ENCODE results near the gene PAX6.

The PAX6 gene

DNA sequence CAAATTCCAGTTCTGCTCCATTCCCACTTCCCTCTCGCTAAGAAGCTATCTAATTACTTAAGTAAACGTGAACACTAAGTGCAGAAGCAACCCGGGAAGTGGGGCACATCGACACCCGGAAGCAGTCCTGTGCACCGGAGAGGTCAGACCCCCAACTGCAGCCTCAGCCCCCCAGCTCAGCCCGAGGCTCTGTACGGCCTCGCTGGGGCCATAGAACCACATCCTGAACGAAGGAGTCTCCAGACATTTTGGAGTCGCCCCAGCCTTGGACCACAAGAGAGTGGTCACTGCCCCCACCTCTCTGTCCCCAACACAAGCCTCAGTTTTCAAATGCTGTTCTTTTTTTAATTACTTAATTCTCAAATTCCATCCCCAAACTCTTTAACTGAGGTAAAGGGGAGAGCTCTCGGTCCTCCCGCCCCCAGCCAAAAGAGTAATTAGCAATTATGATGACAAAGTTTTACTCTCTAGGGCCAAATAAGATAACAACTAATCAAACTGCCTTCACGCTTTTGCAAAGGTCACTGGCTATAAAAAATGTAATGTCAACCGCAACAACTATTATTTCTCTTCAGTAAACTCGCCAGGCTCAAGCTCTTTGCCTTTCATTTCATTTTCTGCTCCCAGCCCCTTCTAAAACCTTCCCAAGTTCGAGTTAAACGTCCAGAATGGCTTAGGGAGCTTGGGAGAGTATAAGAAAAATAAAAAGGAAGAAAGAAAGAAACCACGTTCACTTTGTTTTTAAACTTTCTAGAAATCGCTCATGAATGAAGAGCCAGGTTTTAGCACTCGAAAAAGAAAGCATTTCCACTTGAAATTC lies 2.2 kb downstream of the PAX6 start:
- Histone ChIP-seq H3K36me3 (ENCODE audit: control insufficient read depth in 2 of 2, insufficient read depth in 2 of 2, low read length in 2 of 2) (no peaks in the 10 kb centered on the region), H3K4me3 (ENCODE audit: low read length in 2 of 2) (peak overlapping the region in 1 of 2 donors; percentile 5), H3K4me1 (ENCODE audit: control insufficient read depth in 2 of 2, insufficient read depth in 2 of 2, low read length in 2 of 2) (peaks cover 30 to 37% of the 10 kb centered on the region in 2 donors), H3K27me3 (ENCODE audit: control insufficient read depth in 2 of 2, insufficient read depth in 2 of 2, low read length in 2 of 2) (peaks cover 82 to 89% of the 10 kb centered on the region in 2 donors), H3K9ac (ENCODE audit: low read depth in 1 of 2, low read length in 2 of 2) (no peak overlapping the region), H3K27ac (ENCODE audit: low read depth in 2 of 2, low read length in 2 of 2) (no peak overlapping the region), H3K9me3 (ENCODE audit: control insufficient read depth in 2 of 2, low read length in 2 of 2) (no peaks in the 10 kb centered on the region)

DNA sequence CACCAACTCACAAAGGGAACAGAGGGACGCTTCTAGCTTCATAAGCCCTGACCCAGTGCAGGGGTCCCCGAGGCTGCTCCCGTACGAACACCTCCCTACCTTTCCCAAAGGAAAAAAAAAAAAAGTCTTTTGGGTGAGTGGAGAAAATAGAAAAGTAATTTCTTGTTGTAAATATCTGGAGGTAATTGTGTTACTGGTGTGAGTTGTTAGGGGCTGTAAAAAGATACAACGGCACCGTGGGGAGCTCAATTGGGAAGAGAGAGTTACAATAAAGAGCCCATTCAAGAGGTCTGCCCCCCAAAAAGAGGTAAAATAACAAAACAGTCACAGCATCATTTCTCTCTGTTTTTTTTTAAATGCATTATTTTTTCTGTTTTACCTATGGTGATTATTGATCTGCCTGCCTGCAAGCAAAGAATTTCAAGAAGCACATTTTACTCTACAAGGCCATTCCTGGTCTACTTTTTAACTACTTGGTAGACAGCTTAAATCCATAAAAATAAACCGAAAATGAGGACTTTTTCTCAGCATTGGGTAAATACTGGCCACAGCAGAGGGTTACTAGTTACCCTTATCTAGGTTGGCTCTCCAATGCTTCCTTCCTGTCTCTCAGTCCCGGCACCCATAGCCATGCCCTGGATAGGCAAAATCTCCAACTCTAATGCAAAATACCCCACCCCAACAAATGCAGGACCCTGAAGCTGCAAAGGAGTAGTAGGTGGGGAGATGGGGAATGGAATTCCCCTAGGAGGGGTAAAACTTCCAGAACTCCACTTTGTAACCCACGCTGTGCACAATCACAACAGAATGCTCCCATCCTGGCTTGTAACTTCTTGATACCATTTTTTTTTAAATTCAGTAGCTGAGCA lies 3.1 kb downstream of the PAX6 start:
- no peak overlapping the region for H3K4me3 ChIP-seq (ENCODE audit: low read length in 2 of 2)
- no peaks in the 10 kb centered on the region for H3K9me3 ChIP-seq (ENCODE audit: control insufficient read depth in 2 of 2, low read length in 2 of 2)
- peaks cover 86 to 92% of the 10 kb centered on the region in 2 donors for H3K27me3 ChIP-seq (ENCODE audit: control insufficient read depth in 2 of 2, insufficient read depth in 2 of 2, low read length in 2 of 2)
- peaks cover 29 to 32% of the 10 kb centered on the region in 2 donors for H3K4me1 ChIP-seq (ENCODE audit: control insufficient read depth in 2 of 2, insufficient read depth in 2 of 2, low read length in 2 of 2)
- H3K36me3 ChIP-seq (ENCODE audit: control insufficient read depth in 2 of 2, insufficient read depth in 2 of 2, low read length in 2 of 2): no peaks in the 10 kb centered on the region
- no peak overlapping the region for H3K27ac ChIP-seq (ENCODE audit: low read depth in 2 of 2, low read length in 2 of 2)
- H3K9ac ChIP-seq (ENCODE audit: low read depth in 1 of 2, low read length in 2 of 2): no peak overlapping the region

DNA sequence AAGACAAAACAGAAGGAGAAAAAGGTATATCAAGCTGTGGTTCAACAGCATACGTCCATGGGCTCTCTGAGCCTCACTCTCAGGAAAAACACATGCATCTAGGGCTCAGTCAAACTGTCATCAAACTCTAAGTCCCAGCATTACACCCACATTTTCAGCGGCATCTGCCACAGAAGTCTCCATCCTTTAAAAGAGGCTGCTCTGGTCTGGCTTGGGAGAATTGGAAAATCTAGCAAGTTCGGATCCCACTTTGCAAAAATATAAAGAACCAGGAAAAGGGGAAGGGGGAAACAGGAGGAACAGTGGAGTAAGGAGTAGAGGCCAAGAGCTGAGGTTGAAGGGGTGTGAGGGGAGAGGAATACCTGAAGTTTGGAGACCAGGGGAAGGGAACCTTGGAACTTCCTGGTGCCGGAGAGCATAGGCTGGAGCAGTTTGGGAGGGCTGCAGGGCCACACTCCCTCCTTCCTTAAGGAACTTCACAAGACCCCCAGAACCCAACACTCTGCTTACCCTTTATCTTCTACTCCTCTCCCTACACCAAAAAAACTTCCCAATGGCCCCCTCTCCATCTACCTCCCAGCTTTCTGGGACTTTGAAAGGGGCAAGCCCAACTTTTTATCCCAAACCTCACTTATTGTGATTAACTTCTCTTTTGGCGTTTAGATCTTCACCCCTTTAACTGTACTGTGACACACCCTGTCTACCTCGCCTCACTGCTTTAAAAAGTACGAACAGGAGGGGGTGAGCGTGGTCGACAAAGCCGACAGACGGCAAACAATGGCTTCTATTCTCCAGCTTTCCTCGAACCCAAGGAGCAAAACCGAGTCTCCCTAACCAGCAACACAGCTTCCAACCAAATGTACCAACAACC lies 4.0 kb downstream of the PAX6 start:
- no peak overlapping the region for H3K9ac ChIP-seq (ENCODE audit: low read depth in 1 of 2, low read length in 2 of 2)
- no peak overlapping the region for H3K27ac ChIP-seq (ENCODE audit: low read depth in 2 of 2, low read length in 2 of 2)
- H3K36me3 ChIP-seq (ENCODE audit: control insufficient read depth in 2 of 2, insufficient read depth in 2 of 2, low read length in 2 of 2): no peaks in the 10 kb centered on the region
- no peaks in the 10 kb centered on the region for H3K9me3 ChIP-seq (ENCODE audit: control insufficient read depth in 2 of 2, low read length in 2 of 2)
- H3K27me3 ChIP-seq (ENCODE audit: control insufficient read depth in 2 of 2, insufficient read depth in 2 of 2, low read length in 2 of 2): peaks cover 83 to 90% of the 10 kb centered on the region in 2 donors
- H3K4me1 ChIP-seq (ENCODE audit: control insufficient read depth in 2 of 2, insufficient read depth in 2 of 2, low read length in 2 of 2): peaks cover 21 to 23% of the 10 kb centered on the region in 2 donors
- H3K4me3 ChIP-seq (ENCODE audit: low read length in 2 of 2): no peak overlapping the region

DNA sequence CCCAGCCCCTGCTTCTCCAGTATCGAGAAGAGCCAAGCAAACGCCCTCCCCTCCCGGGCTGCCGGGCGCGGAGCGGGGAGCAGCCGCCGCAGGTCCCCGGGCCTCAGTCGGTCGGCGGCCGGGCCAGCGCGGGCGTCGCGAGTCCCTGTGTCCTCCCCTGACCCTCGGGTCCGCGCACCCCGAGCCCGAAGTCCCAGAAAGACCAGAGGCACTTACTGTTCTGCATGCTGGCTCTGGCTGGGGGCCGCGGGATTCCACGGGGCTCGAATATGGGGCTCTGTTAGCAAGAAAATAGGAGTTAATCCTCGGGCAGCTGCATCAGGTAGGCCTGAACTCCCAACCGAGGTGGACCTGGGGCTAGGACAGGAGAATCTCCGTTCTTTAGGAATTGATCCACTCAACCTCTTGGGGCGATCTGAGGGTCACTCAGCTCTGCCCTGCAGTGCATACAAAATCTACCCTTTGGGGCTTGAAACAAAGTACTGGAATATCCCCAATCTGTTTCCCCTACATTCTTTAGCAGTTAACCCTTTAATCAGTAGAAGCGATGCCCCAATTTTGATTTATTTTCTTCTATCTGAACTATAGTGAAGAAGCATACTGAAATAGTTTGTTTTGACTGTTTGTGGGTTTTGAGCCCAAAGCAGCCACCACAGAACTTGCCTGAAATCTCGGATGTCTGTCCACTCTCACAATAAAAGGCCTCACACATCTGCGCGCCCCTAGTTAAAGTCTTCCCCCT lies 4.8 kb downstream of the PAX6 start:
- Histone ChIP-seq H3K4me1 (ENCODE audit: control insufficient read depth in 2 of 2, insufficient read depth in 2 of 2, low read length in 2 of 2) (peaks cover 16 to 22% of the 10 kb centered on the region in 2 donors), H3K36me3 (ENCODE audit: control insufficient read depth in 2 of 2, insufficient read depth in 2 of 2, low read length in 2 of 2) (no peaks in the 10 kb centered on the region), H3K27ac (ENCODE audit: low read depth in 2 of 2, low read length in 2 of 2) (no peak overlapping the region), H3K9me3 (ENCODE audit: control insufficient read depth in 2 of 2, low read length in 2 of 2) (peaks cover 0 to 1% of the 10 kb centered on the region in 2 donors), H3K9ac (ENCODE audit: low read depth in 1 of 2, low read length in 2 of 2) (no peak overlapping the region), H3K27me3 (ENCODE audit: control insufficient read depth in 2 of 2, insufficient read depth in 2 of 2, low read length in 2 of 2) (peaks cover 84 to 88% of the 10 kb centered on the region in 2 donors), H3K4me3 (ENCODE audit: low read length in 2 of 2) (no peak overlapping the region)

DNA sequence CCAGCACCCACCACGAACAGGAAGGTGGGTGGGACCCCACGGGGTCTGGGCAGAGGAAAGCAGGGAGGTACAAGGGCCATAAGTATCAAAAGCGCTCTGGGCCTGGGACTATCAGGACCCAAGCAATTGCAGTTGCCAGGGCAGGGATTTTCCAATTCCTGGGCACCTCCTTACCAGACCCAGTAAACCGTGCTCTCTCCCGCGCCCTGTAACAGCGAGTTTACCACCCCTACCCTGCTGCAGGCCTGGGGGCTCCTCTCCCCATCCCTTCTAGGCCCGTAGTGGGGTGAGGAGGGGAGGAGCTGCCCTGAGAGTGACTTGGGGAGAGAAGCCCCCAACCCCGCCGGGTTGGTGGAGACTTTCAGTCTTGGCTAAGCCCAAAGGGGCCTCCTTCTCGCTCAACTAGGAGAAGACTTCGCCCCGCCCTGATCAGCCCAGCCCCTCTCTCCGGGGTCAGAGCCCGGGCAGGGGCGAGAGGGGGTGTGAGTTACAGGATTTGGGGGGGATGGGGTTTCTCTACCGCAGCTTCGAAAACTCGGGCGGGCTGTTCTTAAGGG lies 5.4 kb downstream of the PAX6 start:
- Histone ChIP-seq H3K27me3 (ENCODE audit: control insufficient read depth in 2 of 2, insufficient read depth in 2 of 2, low read length in 2 of 2) (peaks cover 84 to 88% of the 10 kb centered on the region in 2 donors), H3K27ac (ENCODE audit: low read depth in 2 of 2, low read length in 2 of 2) (no peak overlapping the region), H3K4me1 (ENCODE audit: control insufficient read depth in 2 of 2, insufficient read depth in 2 of 2, low read length in 2 of 2) (peaks cover 13 to 15% of the 10 kb centered on the region in 2 donors), H3K4me3 (ENCODE audit: low read length in 2 of 2) (no peak overlapping the region), H3K36me3 (ENCODE audit: control insufficient read depth in 2 of 2, insufficient read depth in 2 of 2, low read length in 2 of 2) (no peaks in the 10 kb centered on the region), H3K9ac (ENCODE audit: low read depth in 1 of 2, low read length in 2 of 2) (no peak overlapping the region), H3K9me3 (ENCODE audit: control insufficient read depth in 2 of 2, low read length in 2 of 2) (peaks cover 0 to 3% of the 10 kb centered on the region in 2 donors)

DNA sequence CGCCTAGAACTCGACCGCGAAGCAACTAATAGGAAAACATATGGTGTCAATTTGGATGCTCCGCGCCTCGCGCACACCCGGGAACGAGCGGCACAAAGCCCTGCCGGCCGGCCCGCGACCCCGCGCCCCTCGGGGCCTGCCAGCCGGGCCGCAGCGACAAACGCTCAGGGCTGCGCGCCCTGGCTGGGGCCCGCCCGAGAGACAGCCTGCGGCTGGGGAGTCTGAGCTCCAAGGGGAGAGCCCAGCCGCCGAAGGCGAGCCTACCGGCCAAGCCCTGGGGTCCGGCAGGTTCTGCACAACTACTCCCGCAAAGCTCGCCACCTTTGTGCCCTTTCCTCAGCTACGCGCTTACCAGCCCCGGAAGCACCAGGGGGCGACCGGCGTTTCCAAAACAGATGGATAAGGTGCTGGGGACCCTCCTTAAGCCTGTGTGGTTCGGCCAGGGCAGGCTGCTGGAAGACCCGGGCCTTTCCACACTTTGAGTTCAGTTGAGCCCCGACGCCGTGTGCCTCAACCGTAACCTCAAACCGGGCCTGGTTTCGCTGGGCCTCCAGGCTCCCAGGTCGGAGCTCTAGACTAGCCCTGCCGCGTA lies 6.0 kb downstream of the PAX6 start:
- no peak overlapping the region for H3K4me3 ChIP-seq (ENCODE audit: low read length in 2 of 2)
- H3K27me3 ChIP-seq (ENCODE audit: control insufficient read depth in 2 of 2, insufficient read depth in 2 of 2, low read length in 2 of 2): peaks cover 88 to 92% of the 10 kb centered on the region in 2 donors
- H3K4me1 ChIP-seq (ENCODE audit: control insufficient read depth in 2 of 2, insufficient read depth in 2 of 2, low read length in 2 of 2): peaks cover 10 to 12% of the 10 kb centered on the region in 2 donors
- H3K36me3 ChIP-seq (ENCODE audit: control insufficient read depth in 2 of 2, insufficient read depth in 2 of 2, low read length in 2 of 2): no peaks in the 10 kb centered on the region
- H3K9me3 ChIP-seq (ENCODE audit: control insufficient read depth in 2 of 2, low read length in 2 of 2): peaks cover 0 to 3% of the 10 kb centered on the region in 2 donors
- H3K27ac ChIP-seq (ENCODE audit: low read depth in 2 of 2, low read length in 2 of 2): no peak overlapping the region
- H3K9ac ChIP-seq (ENCODE audit: low read depth in 1 of 2, low read length in 2 of 2): no peak overlapping the region

DNA sequence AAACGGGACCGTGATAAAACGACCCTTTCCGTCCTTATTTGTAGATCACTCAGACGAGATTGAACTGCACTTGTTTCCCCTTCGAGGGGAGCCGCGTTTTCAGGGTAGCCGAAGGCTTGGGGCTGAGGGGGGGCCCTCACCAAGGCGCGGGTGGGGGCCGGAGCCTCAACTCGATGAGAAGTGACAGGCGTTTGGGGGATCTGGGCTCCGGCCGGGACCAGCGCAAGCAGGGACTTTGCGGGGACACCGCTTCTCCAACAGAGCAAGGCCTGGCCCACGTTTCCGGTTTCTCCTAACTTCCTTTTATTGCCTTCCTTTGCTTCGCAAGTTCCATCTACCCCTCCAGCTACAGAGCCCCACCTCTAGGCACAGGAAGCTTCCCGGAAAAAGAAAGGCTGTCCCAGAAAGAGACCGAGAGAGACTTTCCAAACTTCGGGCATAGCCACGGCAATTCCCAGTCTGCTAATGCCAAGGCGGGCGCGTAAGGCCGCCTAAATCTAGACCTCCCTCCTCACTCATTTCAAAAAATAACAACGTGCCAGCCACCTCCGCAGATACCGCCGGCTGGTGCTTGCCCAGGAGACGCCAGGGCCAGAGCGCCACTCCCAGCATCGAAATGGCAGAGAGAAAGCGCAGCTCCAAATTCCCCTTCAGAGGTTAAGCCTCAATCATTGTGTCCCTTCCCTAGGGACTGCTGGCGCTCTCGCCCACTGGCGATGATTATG lies 6.6 kb downstream of the PAX6 start:
- H3K27me3 ChIP-seq (ENCODE audit: control insufficient read depth in 2 of 2, insufficient read depth in 2 of 2, low read length in 2 of 2): peaks cover 86 to 91% of the 10 kb centered on the region in 2 donors

DNA sequence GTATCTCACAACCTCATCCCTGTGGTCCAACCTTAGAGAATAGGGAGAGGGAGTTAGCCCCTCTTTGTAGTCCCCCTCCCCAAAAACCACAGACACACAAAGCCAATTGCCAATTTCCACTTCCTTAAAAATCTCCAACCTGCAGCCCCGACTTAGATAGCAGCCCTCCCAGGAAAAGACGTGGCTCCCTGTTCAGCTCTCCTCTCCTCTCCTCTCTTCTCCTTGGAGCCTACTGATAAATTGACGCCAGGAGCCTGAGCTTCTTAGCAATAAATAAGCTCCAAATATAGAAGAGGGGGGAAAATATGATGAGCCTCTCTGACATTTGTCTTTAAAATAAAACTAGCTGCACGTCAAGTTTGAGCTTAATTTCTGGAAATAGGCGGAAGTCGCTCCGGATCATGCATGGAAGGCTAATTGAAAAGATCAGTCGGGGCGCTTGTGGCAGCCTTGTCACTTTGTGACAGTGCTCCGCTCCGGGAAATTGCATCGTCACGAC lies 7.3 kb downstream of the PAX6 start:
- H3K36me3 ChIP-seq (ENCODE audit: control insufficient read depth in 2 of 2, insufficient read depth in 2 of 2, low read length in 2 of 2): no peaks in the 10 kb centered on the region
- H3K4me1 ChIP-seq (ENCODE audit: control insufficient read depth in 2 of 2, insufficient read depth in 2 of 2, low read length in 2 of 2): peaks cover 4 to 6% of the 10 kb centered on the region in 2 donors
- H3K9me3 ChIP-seq (ENCODE audit: control insufficient read depth in 2 of 2, low read length in 2 of 2): peaks cover 0 to 3% of the 10 kb centered on the region in 2 donors
- H3K27me3 ChIP-seq (ENCODE audit: control insufficient read depth in 2 of 2, insufficient read depth in 2 of 2, low read length in 2 of 2): peaks cover 81 to 91% of the 10 kb centered on the region in 2 donors
- H3K9ac ChIP-seq (ENCODE audit: low read depth in 1 of 2, low read length in 2 of 2): no peak overlapping the region
- H3K4me3 ChIP-seq (ENCODE audit: low read length in 2 of 2): no peak overlapping the region
- no peak overlapping the region for H3K27ac ChIP-seq (ENCODE audit: low read depth in 2 of 2, low read length in 2 of 2)

More for the DNA sequence above, 6.6 kb downstream of the PAX6 start:
- no peak overlapping the region for H3K9ac ChIP-seq (ENCODE audit: low read depth in 1 of 2, low read length in 2 of 2)
- peaks cover 5 to 6% of the 10 kb centered on the region in 2 donors for H3K4me1 ChIP-seq (ENCODE audit: control insufficient read depth in 2 of 2, insufficient read depth in 2 of 2, low read length in 2 of 2)
- H3K4me3 ChIP-seq (ENCODE audit: low read length in 2 of 2): peak overlapping the region in 1 of 2 donors; percentile 2
- no peaks in the 10 kb centered on the region for H3K36me3 ChIP-seq (ENCODE audit: control insufficient read depth in 2 of 2, insufficient read depth in 2 of 2, low read length in 2 of 2)
- no peak overlapping the region for H3K27ac ChIP-seq (ENCODE audit: low read depth in 2 of 2, low read length in 2 of 2)
- H3K9me3 ChIP-seq (ENCODE audit: control insufficient read depth in 2 of 2, low read length in 2 of 2): peaks cover 0 to 3% of the 10 kb centered on the region in 2 donors
